GM06990 (cell line): ENCODE data around the gene SEMA6A.

Experiments
- DNase-seq: peaks from one replicate; pipeline ENCODE4 v3.0.0-alpha.2; 2011; ENCODE audit not compliant: insufficient read length; ENCODE audit errors: extremely low read depth
- H3K27me3 ChIP-seq: replicated peaks from 2 replicates; pipeline ENCODE4 v1.6.0; 2011; ENCODE audit warnings: low read length; ENCODE audit not compliant: control insufficient read depth, insufficient read depth
- H3K36me3 ChIP-seq: 2 replicates; pipeline ENCODE4 v1.5.1; 2011; ENCODE audit warnings: low read length; ENCODE audit not compliant: control insufficient read depth, insufficient read depth
- H3K4me3 ChIP-seq: replicated peaks from 2 replicates; pipeline ENCODE4 v1.5.1; 2011; ENCODE audit warnings: low read depth, mild to moderate bottlenecking, control low read depth, low read length
- TF ChIP-seq, protein P1 (sequence below): IDR thresholded peaks from 2 replicates; pipeline ENCODE4 v1.5.1; 2011; ENCODE audit warnings: low read length, control low read depth, mild to moderate bottlenecking, inconsistent platforms; ENCODE audit not compliant: insufficient read depth, poor library complexity, severe bottlenecking

SEMA6A gene

DNA sequence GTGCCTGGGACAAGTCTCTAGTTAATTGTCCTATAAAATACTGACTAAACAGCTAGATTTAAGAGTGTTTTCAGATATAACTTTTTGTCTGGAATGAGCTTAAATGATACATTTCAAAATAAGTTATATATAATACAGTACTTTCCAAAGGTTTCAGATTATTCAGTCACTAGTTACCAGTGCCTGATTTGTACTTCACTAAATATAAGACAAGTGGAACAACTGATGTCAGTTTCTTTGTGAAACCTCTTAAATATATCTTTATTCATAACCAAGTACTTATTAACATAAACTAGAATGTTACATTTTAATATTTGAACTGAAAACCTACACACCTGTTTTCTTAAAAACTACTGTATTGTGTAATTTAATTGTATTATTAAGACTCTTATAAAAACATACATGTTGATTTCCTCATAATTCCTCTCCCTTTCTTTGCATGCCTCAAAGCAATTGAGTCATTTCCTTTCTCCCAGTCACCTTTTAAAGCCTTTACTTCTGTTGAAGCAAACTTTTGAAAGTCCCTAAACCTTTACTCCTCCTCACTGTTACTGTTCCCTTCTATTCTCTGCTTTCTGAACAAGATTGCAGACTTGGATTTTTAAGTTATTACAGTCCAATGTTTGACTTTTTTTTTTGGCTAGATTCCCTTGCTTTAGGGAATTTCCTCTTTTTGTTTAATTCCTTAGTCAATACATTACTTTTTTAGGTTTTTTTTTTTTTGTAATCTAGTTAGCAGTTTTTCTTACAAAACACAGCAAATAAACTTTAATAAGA, 8.7 kb upstream of the SEMA6A start:
- TF ChIP-seq, protein P1, sequence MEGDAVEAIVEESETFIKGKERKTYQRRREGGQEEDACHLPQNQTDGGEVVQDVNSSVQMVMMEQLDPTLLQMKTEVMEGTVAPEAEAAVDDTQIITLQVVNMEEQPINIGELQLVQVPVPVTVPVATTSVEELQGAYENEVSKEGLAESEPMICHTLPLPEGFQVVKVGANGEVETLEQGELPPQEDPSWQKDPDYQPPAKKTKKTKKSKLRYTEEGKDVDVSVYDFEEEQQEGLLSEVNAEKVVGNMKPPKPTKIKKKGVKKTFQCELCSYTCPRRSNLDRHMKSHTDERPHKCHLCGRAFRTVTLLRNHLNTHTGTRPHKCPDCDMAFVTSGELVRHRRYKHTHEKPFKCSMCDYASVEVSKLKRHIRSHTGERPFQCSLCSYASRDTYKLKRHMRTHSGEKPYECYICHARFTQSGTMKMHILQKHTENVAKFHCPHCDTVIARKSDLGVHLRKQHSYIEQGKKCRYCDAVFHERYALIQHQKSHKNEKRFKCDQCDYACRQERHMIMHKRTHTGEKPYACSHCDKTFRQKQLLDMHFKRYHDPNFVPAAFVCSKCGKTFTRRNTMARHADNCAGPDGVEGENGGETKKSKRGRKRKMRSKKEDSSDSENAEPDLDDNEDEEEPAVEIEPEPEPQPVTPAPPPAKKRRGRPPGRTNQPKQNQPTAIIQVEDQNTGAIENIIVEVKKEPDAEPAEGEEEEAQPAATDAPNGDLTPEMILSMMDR, result no peak

DNA sequence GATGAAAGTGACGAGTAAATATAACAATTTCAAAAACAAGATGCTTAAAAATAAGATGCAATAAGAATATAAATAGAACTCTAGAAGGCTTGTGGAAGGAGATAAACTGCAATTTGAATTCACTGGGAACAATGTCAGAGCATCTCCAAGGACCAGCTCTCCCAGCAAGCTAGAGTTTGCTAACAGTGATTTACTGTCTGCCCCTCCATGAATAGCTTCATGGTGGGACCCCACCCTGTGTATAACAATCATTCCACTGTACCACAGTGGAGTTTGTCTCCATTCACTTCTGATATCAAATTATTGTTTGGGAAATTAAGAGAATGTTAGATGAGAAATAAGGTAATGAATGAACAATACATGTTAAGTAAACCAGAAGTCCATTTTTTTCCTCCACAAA, 7.3 kb upstream of the SEMA6A start:
- Histone ChIP-seq H3K27me3 (no peaks in the 10 kb centered on the region), H3K36me3 (no peaks in the 10 kb centered on the region), H3K4me3 (no peak overlapping the region)
- DNase-seq, result no peak
- TF ChIP-seq, protein P1, result no peak

More for the DNA sequence above, 8.7 kb upstream of the SEMA6A start:
- H3K27me3 ChIP-seq, result no peaks in the 10 kb centered on the region
- no peaks in the 10 kb centered on the region for H3K36me3 ChIP-seq
- DNase-seq, result no peak
- H3K4me3 ChIP-seq, result no peak overlapping the region

DNA sequence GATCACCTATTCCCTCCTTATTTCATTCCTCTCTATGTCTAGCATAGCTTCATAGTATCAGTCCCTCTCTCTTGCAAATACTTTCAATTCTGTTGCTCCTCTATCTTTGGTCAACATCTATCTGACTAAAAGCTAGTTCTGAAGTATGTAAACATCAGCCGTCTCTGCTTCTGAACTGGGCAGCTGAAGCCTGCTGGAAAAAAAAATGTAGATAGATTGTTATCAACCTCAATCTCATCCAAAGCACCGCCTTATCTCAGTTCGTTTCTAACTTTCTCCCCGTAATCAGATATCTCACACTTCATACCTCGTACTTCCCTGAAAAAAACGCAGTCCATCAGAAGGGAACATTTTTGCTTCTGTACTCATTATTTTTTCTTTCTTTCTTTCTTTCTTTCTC, 4.5 kb upstream of the SEMA6A start:
- TF ChIP-seq, protein P1, result no peak

DNA sequence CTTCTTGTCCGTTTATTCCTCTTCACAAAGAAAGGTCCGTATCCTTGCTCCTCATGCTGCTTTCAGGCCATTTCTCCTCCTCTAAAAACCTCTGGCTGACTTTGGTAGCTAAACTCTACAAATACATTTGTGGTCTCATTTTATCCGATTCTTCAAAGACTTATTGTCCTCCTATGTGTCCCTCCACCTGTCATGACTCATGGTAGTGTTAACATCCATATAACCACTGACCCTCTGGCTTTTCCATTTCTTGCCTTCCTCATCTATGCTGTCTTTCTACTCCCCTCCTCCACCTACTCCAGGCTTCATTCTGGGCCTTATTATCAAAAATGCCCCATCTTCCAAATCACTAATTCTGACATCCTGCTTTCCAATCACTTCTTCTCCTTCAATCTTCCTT, 4.1 kb upstream of the SEMA6A start:
- Histone ChIP-seq H3K36me3 (no peaks in the 10 kb centered on the region), H3K4me3 (no peak overlapping the region), H3K27me3 (peaks cover 3% of the 10 kb centered on the region)
- DNase-seq, result no peak
- TF ChIP-seq, protein P1, result no peak

More for the DNA sequence above, 4.5 kb upstream of the SEMA6A start:
- DNase-seq, result no peak
- Histone ChIP-seq H3K4me3 (no peak overlapping the region), H3K36me3 (no peaks in the 10 kb centered on the region), H3K27me3 (peaks cover 2% of the 10 kb centered on the region)

DNA sequence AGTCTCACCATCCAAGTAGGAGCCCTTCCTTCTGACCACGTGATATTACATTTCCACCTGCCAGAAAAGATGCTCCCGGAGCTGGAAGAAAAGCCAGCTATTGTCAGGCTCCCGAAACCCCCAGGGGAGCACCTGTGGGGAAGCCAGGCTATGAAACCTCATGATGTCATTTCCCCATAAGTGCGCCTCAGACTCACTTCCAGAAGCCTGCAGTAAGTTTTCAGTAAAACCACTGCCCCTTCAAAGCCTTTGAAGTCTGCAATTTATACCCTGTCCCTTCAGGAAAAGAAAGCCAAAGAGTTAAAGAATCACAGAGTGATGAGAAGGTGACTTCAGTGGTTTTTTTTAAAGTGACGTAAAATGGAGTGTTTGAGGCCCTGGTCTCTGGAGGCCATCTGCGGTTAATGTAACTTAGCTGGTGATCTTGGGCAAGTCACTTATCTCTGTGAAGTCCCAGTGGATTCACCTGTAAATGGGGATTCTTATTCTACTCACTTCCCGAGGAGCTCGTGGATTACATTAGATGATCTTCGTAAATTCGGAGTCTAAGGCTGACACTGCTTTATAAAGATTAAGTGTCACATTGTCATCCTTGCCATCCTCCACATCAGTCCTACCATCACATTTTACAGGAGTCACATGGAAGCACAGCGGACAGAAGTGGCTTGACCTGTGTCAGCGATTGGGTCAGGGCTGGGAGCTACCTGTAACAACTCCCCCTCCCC, 2.6 kb upstream of the SEMA6A start:
- peak; percentile 76 for DNase-seq
- TF ChIP-seq, protein P1, result no peak
- H3K27me3 ChIP-seq, result peaks cover 7% of the 10 kb centered on the region
- no peaks in the 10 kb centered on the region for H3K36me3 ChIP-seq
- H3K4me3 ChIP-seq, result no peak overlapping the region
